CD14-positive monocyte (primary cell): ENCODE data around the gene CCL26. TPM values are rescaled to one million over a fixed set of nuclear protein-coding genes. Genes with fewer than 3 reads are reported as not detected.
A peak's percentile ranks its signal among the peaks of the same experiment; 100 is the strongest.

ENCODE experiments used
- DNase-seq, 3 donors: peaks; one replicate each; pipeline ENCODE4 v3.0.0-alpha.2; 2011 to 2022
- H2AFZ ChIP-seq: 2 replicates; pipeline ENCODE4 v1.6.0; 2012; ENCODE audit warnings: mild to moderate bottlenecking, low read depth, low read length, inconsistent platforms; ENCODE audit not compliant: insufficient read depth, poor library complexity, severe bottlenecking
- H3K27ac ChIP-seq, 2 donors: 1 replicate in 1 of 2; 2 replicates in 1 of 2; pipeline ENCODE4 v1.5.1; 2012 to 2013; ENCODE audit warnings: low read length in 2 of 2, control low read depth in 1 of 2, inconsistent platforms in 1 of 2, low read depth in 1 of 2, mild to moderate bottlenecking in 1 of 2
- H3K27me3 ChIP-seq, 2 donors: one replicate each; pipeline versions ENCODE4 v1.6.0 to v1.6.1; 2011 to 2013; ENCODE audit warnings: low read length in 2 of 2; ENCODE audit not compliant: control insufficient read depth in 2 of 2, insufficient read depth in 2 of 2
- H3K36me3 ChIP-seq, 2 donors: replicated peaks in 1 of 2; 1 replicate in 1 of 2; 2 replicates in 1 of 2; pipeline versions ENCODE4 v1.5.1 to v1.6.1; 2012 to 2013; ENCODE audit warnings: low read length in 2 of 2, control low read depth in 1 of 2, inconsistent platforms in 1 of 2, mild to moderate bottlenecking in 1 of 2; ENCODE audit not compliant: insufficient read depth in 2 of 2, control insufficient read depth in 1 of 2
- H3K4me1 ChIP-seq, 2 donors: 1 replicate in 1 of 2; 2 replicates in 1 of 2; pipeline versions ENCODE4 v1.5.1 to v1.6.1; 2012 to 2013; ENCODE audit warnings: low read length in 2 of 2, control low read depth in 1 of 2, inconsistent platforms in 1 of 2, mild to moderate bottlenecking in 1 of 2, moderate library complexity in 1 of 2; ENCODE audit not compliant: insufficient read depth in 2 of 2, control insufficient read depth in 1 of 2
- H3K4me2 ChIP-seq: replicated peaks from 2 replicates; pipeline ENCODE3; 2012; ENCODE audit warnings: low read length, moderate library complexity, mild to moderate bottlenecking; ENCODE audit not compliant: poor library complexity, severe bottlenecking; ENCODE audit errors: extremely low read depth
- H3K4me3 ChIP-seq, 3 experiments: fragments of 200-600 bp in 1 of 3; sonication (generic) in 1 of 3; replicated peaks in 1 of 3; 1 replicate in 2 of 3; 2 replicates in 1 of 3; pipeline ENCODE4 v1.5.1; 2011 to 2013; ENCODE audit warnings: low read length in 3 of 3, mild to moderate bottlenecking in 3 of 3, control low read depth in 2 of 3, low read depth in 2 of 3, inconsistent platforms in 1 of 3, moderate library complexity in 1 of 3
- H3K79me2 ChIP-seq: 2 replicates; pipeline ENCODE4 v1.6.0; 2012; ENCODE audit warnings: mild to moderate bottlenecking, control low read depth, inconsistent platforms, low read length, moderate library complexity; ENCODE audit not compliant: insufficient read depth
- H3K9ac ChIP-seq: 2 replicates; pipeline ENCODE4 v1.6.0; 2017; ENCODE audit warnings: low read length, mild to moderate bottlenecking; ENCODE audit not compliant: insufficient read depth, poor library complexity, severe bottlenecking
- H3K9me3 ChIP-seq, 2 donors: replicated peaks in 1 of 2; 1 replicate in 1 of 2; 2 replicates in 1 of 2; pipeline versions ENCODE4 v1.5.1 to v1.6.1; 2012 to 2013; ENCODE audit warnings: low read length in 2 of 2, control low read depth in 1 of 2; ENCODE audit not compliant: control insufficient read depth in 1 of 2, insufficient read depth in 1 of 2
- H4K20me1 ChIP-seq: 2 replicates; pipeline ENCODE4 v1.6.0; 2012; ENCODE audit warnings: mild to moderate bottlenecking, low read length, control low read depth, moderate library complexity; ENCODE audit not compliant: insufficient read depth
- H3K27ac Mint-ChIP-seq, 7 donors: one replicate each; pipeline ENCODE4 v1.8.0; 2020; ENCODE audit warnings: mild to moderate bottlenecking in 7 of 7, mixed read lengths in 7 of 7, moderate library complexity in 6 of 7, inconsistent platforms in 2 of 7
- H3K27me3 Mint-ChIP-seq, 3 donors: one replicate each; pipeline ENCODE4 v1.8.0; 2021 to 2022; ENCODE audit warnings: low read depth in 3 of 3, mild to moderate bottlenecking in 3 of 3, mixed read lengths in 3 of 3, moderate library complexity in 3 of 3, inconsistent platforms in 1 of 3
- H3K36me3 Mint-ChIP-seq, 2 donors: one replicate each; pipeline ENCODE4 v1.8.0; 2020; ENCODE audit warnings: mixed read lengths in 2 of 2, inconsistent platforms in 1 of 2, mild to moderate bottlenecking in 1 of 2
- H3K4me1 Mint-ChIP-seq: one replicate; pipeline ENCODE4 v1.8.0; 2020; ENCODE audit warnings: mild to moderate bottlenecking, mixed read lengths
- H3K4me3 Mint-ChIP-seq, 2 donors: one replicate each; pipeline ENCODE4 v1.8.0; 2020; ENCODE audit warnings: mild to moderate bottlenecking in 2 of 2, mixed read lengths in 2 of 2, moderate library complexity in 1 of 2
- H3K9me3 Mint-ChIP-seq, 7 donors: one replicate each; pipeline ENCODE4 v1.8.0; 2020 to 2022; ENCODE audit warnings: mixed read lengths in 7 of 7, mild to moderate bottlenecking in 6 of 7, moderate library complexity in 6 of 7, inconsistent platforms in 2 of 7
- WGBS: methylation state at CpG from one replicate; pipeline ENCODE4 v1.1.5; 2013; ENCODE audit warnings: missing lambda C conversion rate; ENCODE audit not compliant: insufficient coverage; 5-methylcytosine and 5-hydroxymethylcytosine counted together
- intact Hi-C, 2 donors: fragments of 100-400 bp; cut with micrococcal nuclease; formaldehyde crosslinking; loops; one replicate each; pipeline versions ENCODE4 v1.15.0 to v1.15.1; 2023
- polyA plus RNA-seq, 3 donors: library from polyadenylated mRNA; depleted of rRNA in 1 of 3; unstranded in 2 of 3; stranded (reverse) in 1 of 3; fragments of 300-500 nt in 2 of 3; fragments of >200 nt in 1 of 3; fragmentation: Illumina TruSeq in 2 of 3; gene quantifications; 1 replicate in 2 of 3; 2 replicates in 1 of 3; pipeline ENCODE4 v1.2.3, GENCODE V29; 2012 to 2021
- TF ChIP-seq, protein P1 (sequence below): fragments of 200-600 bp; IDR thresholded peaks from one replicate; pipeline ENCODE4 v1.8.0; 2022; ENCODE audit warnings: antibody characterized with exemption, mild to moderate bottlenecking

Gene CCL26
- polyA plus RNA-seq, 3 donors: not detected

DNA sequence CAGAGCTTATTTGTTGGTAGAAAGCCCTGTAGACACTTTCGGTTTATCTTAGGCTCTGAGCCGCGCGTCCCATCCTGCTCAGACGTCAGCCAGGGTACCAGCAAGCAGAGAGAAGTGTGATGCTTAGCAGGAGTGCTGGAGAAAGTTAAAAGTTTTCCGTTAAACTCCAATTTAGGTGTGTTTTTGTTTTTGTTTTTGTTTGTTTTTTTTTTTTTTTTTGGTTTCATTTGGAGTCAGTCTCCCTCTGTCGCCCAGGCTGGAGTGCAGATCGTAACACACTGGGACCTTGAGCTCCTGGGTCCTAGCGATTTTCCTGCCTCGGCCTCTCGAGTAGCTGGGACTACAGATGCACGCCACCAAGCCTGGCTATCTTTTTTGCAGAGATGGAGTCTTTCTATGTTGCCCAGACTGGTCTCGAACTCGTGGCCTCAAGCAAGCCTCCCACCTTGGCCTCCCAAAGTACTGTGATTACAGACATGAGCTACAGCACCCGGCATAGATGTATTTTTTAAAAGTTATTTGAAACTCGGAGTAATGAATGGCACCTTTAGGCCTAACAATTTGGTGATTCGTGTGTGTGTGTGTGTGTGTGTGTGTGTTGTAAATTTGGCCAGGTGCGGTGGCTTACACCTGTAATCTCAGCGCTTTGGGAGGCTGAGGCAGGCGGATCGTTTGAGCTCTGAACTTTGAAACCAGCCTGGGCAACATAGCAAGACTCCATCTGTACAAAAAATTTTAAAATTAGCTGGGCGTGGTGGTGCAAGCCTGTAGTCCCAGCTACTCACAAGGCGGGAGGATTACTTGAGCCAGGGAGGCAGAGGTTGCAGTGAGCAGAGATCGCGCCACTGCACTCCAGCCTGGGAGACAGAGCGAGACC lies 32.0 kb downstream of the CCL26 start:
- peaks cover 34% of the 10 kb centered on the region for H3K4me1 Mint-ChIP-seq
- H3K79me2 ChIP-seq: peaks cover 6% of the 10 kb centered on the region
- intact Hi-C loops: loop anchor here (5.0 to 10.0 kb wide), 2 partner anchors 65 to 68 kb away; no protein-coding TSS in a partner anchor
- H3K27me3 ChIP-seq: no peaks in the 10 kb centered on the region
- H3K4me1 ChIP-seq: peaks cover 36 to 40% of the 10 kb centered on the region in 2 donors
- peak in 1 of 3 donors; percentile 15 for DNase-seq
- peak overlapping the region; percentile 86 to 99 (median 98) for H3K27ac Mint-ChIP-seq
- H3K9me3 ChIP-seq: no peaks in the 10 kb centered on the region
- H3K4me3 Mint-ChIP-seq: peak overlapping the region; percentile 95 to 96
- H3K36me3 Mint-ChIP-seq: no peaks in the 10 kb centered on the region
- H3K9ac ChIP-seq: peak overlapping the region; percentile 81
- peak overlapping the region; percentile 90 to 93 for H3K27ac ChIP-seq
- peaks cover 2% of the 10 kb centered on the region for H4K20me1 ChIP-seq
- H3K27me3 Mint-ChIP-seq: peaks cover 1 to 8% (median 8%) of the 10 kb centered on the region in 3 donors
- peak overlapping the region; percentile 57 to 80 (median 63) for H3K4me3 ChIP-seq
- H2AFZ ChIP-seq: peak overlapping the region; percentile 78
- H3K4me2 ChIP-seq: peak overlapping the region; percentile 73
- TF ChIP-seq, protein P1, sequence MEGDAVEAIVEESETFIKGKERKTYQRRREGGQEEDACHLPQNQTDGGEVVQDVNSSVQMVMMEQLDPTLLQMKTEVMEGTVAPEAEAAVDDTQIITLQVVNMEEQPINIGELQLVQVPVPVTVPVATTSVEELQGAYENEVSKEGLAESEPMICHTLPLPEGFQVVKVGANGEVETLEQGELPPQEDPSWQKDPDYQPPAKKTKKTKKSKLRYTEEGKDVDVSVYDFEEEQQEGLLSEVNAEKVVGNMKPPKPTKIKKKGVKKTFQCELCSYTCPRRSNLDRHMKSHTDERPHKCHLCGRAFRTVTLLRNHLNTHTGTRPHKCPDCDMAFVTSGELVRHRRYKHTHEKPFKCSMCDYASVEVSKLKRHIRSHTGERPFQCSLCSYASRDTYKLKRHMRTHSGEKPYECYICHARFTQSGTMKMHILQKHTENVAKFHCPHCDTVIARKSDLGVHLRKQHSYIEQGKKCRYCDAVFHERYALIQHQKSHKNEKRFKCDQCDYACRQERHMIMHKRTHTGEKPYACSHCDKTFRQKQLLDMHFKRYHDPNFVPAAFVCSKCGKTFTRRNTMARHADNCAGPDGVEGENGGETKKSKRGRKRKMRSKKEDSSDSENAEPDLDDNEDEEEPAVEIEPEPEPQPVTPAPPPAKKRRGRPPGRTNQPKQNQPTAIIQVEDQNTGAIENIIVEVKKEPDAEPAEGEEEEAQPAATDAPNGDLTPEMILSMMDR: no peak
- H3K36me3 ChIP-seq: no peaks in the 10 kb centered on the region
- no peaks in the 10 kb centered on the region for H3K9me3 Mint-ChIP-seq
- WGBS: 90% methylated on average over 13 of the region's 26 CpGs

DNA sequence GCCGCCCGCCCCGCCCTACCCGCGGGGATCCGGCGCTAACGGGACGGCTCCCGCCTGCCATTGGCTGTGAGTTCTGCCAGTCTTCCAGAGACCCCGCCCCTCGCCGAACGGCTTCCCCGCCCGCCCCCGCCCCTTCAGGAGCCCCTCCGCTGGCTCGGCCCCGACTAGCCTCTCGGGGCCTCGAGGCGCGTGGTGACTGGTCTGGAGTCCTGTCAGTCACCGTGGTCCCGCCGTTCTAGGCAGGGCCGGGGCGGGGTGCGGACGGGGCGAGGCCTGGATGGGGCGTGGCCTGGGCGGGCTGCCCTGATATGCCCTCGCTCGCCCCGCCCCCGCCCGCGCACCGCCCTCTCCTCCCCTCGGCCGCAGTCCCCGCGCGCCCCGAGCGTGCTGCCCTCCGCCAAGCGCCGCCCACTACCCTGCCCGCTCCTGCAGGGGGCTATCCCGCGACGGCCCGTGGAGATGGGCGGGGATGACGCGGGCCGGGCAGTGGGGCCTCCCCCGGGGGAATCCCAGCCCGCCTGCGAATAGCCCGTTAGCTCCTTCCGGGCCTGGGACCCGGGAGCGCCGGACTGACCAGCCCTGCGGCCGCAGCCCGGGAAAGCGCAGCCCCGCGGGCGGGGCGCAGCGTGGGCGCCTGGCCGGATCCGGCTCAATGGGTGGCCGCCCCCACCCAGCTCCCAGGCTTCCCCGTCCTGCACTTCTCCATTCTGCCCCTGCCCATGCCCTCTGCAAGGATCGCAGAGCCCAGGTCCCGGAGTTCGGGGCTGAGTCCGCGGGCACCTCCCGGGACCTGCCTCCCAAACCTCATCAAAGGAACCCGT lies 32.8 kb downstream of the CCL26 start:
- H2AFZ ChIP-seq: peak overlapping the region; percentile 94
- H3K27ac Mint-ChIP-seq: peak overlapping the region; percentile 86 to 99 (median 98)
- peaks cover 34% of the 10 kb centered on the region for H3K4me1 Mint-ChIP-seq
- peak overlapping the region; percentile 80 to 95 (median 92) for H3K4me3 ChIP-seq
- peak overlapping the region; percentile 95 to 96 for H3K4me3 Mint-ChIP-seq
- peak overlapping the region; percentile 81 for H3K9ac ChIP-seq
- H3K27me3 Mint-ChIP-seq: peaks cover 1 to 8% (median 8%) of the 10 kb centered on the region in 3 donors
- peaks cover 6% of the 10 kb centered on the region for H3K79me2 ChIP-seq
- no peaks in the 10 kb centered on the region for H3K9me3 Mint-ChIP-seq
- intact Hi-C loops: loop anchor here in 1 of 2 donors (5.0 kb wide), 1 partner anchor 67 kb away; no protein-coding TSS in a partner anchor
- peak overlapping the region; percentile 90 to 93 for H3K27ac ChIP-seq
- under 1% methylated on average over 79 of the region's 89 CpGs for WGBS
- peaks cover 2% of the 10 kb centered on the region for H4K20me1 ChIP-seq
- H3K36me3 Mint-ChIP-seq: no peaks in the 10 kb centered on the region
- peak overlapping the region; percentile 84 for H3K4me2 ChIP-seq
- H3K9me3 ChIP-seq: no peaks in the 10 kb centered on the region
- peak; percentile 99 for DNase-seq
- TF ChIP-seq, protein P1: no peak
- no peaks in the 10 kb centered on the region for H3K27me3 ChIP-seq
- no peaks in the 10 kb centered on the region for H3K36me3 ChIP-seq
- peaks cover 36 to 40% of the 10 kb centered on the region in 2 donors for H3K4me1 ChIP-seq
